GM23338 (cell line): ENCODE measurements around the gene CES3.

ENCODE experiments used
- EZH2 ChIP-seq: fragments of 200-600 bp; sonication (generic); IDR thresholded peaks from one replicate; pipeline ENCODE4 v1.8.0; 2017; ENCODE audit warnings: antibody characterized with exemption, mild to moderate bottlenecking, low read depth; ENCODE audit not compliant: unreplicated experiment
- EZH2phosphoT487 ChIP-seq: fragments of 200-600 bp; sonication (generic); IDR thresholded peaks from one replicate; pipeline ENCODE4 v1.8.1; 2018; ENCODE audit warnings: antibody characterized with exemption; ENCODE audit not compliant: unreplicated experiment
- TF ChIP-seq, protein P1 (sequence below), 2 experiments: fragments of 200-600 bp in 1 of 2; sonication (generic) in 1 of 2; conservative IDR thresholded peaks; 2 replicates each; pipeline versions ENCODE4 v1.5.1 to v1.6.1; 2016 to 2017; ENCODE audit warnings: antibody characterized with exemption in 2 of 2, low read depth in 2 of 2, mild to moderate bottlenecking in 2 of 2, moderate library complexity in 1 of 2

DNA sequence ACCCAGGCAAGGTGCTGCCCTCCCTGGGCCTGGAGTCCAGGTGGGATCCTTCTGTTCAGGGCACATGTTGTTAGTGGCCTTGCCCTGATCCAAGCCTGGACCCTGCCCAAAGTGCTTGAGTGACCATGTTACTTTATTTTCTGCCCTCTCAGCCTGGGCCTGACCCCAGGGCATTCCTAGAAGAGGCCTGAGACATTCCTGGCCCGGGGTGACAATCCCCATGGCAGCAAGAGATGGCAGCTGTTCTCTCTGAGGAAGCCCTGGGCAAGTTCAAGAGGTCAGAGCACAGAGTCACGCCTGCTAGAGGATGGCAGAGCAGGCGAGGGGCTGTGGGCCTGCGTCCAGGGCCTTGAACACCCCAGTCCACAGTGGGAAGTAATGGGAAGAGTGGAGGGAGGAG lies 47.4 kb upstream of the CES3 start:
- TF ChIP-seq EZH2: no peak
- TF ChIP-seq, protein P1, sequence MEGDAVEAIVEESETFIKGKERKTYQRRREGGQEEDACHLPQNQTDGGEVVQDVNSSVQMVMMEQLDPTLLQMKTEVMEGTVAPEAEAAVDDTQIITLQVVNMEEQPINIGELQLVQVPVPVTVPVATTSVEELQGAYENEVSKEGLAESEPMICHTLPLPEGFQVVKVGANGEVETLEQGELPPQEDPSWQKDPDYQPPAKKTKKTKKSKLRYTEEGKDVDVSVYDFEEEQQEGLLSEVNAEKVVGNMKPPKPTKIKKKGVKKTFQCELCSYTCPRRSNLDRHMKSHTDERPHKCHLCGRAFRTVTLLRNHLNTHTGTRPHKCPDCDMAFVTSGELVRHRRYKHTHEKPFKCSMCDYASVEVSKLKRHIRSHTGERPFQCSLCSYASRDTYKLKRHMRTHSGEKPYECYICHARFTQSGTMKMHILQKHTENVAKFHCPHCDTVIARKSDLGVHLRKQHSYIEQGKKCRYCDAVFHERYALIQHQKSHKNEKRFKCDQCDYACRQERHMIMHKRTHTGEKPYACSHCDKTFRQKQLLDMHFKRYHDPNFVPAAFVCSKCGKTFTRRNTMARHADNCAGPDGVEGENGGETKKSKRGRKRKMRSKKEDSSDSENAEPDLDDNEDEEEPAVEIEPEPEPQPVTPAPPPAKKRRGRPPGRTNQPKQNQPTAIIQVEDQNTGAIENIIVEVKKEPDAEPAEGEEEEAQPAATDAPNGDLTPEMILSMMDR (conservative IDR thresholded peaks at IDR 0.05; ENCODE audit: low read depth in 2 of 2): no peak
- no peak for TF ChIP-seq EZH2phosphoT487
